HG03060 (cell line): ENCODE data around the gene CFAP77.

Source experiments
- ATAC-seq: cut with Tn5 transposase; IDR thresholded peaks from one replicate; pipeline ENCODE4 v1.9.1; 2021; ENCODE audit warnings: low read depth, moderate number of reproducible peaks; ENCODE audit not compliant: unreplicated experiment

CFAP77 gene

DNA sequence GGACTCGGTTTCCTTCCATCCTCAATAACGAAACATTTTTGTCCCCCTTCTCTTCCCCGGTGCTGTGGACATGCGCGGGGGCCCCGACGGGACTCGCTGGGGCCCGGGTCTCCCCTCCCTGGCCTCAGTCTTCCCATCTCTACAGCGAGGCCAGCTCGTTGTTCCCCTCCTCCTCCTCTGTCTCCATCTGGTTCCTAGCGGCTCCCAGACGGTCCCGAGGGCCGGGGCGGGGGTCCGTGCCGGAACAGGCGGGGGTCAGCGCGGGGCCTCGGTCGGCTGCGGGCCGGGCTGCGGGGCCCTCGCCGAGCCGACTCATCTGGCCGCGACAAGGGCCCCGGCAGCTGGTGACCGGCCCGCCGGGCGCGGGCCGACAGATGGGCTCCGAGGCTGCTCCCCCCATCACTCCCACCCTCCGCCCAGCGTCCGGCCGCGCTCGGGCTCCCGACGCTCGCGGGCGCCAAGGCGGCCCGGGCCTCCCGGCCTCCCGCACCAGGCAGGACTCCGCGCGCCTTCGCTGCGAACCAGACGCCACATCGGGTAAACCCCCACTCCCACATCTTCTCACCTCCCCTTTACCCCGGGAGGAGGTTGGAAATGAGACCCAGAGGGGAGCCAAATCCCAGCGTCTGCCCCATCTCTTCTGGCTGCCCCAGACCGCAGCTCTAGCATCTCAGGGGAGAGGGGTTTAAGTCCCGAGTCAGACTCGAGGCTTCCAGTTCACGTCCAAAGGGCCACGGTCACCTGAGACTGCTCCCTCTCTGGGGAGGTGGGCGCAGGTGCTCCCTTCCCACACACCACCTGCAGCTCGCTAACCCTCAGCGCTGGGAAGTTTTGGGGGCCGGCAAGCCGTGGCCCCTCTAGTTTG is 180.5 kb downstream of the CFAP77 start:
- no peak for ATAC-seq

DNA sequence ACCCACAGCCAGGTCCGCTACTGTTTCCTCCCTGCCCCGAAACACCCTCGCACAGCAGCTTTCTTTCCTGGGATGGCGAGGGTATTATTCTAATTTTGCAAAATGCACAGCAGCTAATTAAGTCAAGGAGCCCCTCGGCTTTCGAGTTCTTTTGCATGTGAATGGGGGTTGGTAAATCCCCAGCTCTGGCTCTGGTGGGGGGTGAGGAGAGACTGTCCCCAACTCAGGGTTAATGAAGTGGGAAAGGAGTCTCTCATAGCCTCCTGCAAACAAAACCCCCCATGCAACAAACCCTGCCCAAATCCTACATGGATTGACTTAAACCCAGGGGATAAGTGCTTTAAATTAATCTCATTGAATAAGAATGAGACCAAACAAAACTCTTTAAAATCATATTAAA is 181.2 kb downstream of the CFAP77 start:
- no peak for ATAC-seq

- no peak for ATAC-seq
Measured at GRCh38 chr9:132591751-132592314, 181.8 kb downstream of the CFAP77 start.

GRCh38 chr9:132592451-132592850 is 182.4 kb downstream of the CFAP77 start:
- ATAC-seq = no peak

DNA sequence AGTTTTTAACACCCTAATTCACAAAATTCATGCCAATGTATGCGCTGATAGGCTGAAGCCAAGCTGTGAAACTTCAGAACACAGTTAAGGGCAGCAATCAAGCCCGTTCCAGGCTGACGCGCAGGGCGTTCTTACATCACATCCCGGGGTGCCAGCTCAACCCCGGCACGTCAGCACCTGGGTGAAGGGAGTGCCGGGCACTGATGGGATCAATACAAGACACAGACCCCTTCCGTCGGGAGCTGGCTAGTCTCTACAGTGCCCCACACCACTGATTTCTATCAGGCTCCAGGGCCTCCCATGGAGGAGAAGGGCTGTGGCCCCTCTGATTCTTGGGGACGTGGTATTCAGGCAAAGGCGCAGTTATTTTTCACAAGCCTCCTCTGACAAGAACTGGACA is 184.4 kb downstream of the CFAP77 start:
- ATAC-seq = no peak

- no peak for ATAC-seq
Measured at GRCh38 chr9:132595319-132595718, 185.3 kb downstream of the CFAP77 start.

- ATAC-seq = no peak
Measured at GRCh38 chr9:132596200-132596599, 186.2 kb downstream of the CFAP77 start.

DNA sequence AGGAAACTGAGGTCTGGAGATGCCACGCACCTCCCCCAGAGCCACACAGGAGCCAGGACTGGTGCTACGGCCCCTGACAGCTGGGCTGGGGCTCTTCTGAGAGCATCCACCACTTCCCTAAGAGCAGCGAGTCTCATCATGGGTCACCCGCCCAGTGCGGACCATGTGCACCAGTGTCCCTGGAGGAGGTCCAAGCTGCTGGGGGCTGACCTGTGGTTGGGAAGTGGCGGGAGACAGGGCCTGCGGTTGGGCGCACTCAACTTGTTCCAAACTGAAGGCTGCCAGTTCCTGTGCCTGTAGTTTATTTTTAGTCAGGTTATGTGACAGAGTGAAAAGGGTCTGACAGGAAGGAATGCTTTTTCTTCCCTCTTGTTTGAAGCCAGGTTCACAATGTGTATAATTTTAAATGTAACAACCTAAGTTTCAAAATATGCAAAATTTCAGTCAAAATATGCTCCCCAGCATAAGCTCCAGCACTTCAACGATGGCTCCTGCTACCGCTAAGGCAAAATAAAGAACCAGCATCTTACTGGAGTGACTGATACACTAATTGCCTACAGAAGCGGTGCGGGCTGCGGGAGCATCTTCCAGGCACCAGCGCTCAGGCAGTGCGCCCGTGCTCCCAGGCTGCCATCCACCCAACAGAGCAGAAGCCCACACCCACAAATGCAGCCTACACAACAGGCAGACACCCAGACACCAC is 187.2 kb downstream of the CFAP77 start:
- ATAC-seq = no peak

DNA sequence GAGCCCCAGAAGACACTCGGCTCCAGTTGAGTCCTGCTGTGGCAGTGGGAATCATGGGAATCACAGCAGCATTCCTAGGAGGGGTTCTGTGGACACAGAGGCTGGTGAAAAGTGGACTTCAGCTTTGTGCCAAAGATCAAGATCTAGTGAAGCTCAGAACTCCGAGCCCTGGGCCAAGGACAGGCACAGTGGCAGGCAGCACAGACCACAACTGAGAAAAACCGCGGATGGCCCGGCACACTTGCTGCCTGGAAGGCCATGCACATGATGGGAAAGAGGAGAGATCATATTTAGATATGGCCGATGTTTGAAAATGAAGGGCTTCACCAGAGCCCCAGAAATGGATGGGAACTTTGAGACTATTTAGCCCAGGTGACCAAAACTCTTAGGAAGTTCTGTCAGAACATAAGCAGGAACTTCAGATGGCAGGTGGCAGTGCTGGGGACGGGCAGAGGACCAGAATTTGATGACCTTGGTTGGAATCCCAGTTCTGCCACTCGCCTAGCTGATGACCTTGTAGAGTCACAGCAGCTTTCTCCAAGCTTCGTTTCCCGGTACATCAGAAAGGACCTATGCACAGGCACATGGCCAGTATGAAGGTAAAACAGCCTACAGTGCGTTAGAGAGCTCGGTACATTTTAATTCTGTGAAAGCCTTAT is 190.4 kb downstream of the CFAP77 start:
- ATAC-seq = no peak

DNA sequence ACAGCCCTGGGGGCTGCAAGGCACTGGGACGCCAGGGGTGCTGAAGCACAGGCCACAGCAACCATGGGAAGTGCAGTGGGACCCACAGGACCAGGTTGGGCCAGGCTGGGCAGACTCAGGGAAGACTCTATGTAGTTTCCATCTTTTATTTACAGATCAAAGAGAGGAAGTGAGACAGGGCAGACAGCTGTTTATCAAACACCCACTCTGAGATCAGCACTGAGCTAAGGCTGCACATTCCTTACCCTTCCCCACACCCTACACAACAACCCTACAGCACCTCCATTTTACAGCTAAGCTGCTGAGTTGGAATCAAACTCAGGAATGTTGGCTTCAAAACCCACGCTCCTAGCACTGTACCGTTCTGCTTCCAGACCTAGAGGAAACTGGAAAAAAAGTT is 192.2 kb downstream of the CFAP77 start:
- ATAC-seq = no peak

DNA sequence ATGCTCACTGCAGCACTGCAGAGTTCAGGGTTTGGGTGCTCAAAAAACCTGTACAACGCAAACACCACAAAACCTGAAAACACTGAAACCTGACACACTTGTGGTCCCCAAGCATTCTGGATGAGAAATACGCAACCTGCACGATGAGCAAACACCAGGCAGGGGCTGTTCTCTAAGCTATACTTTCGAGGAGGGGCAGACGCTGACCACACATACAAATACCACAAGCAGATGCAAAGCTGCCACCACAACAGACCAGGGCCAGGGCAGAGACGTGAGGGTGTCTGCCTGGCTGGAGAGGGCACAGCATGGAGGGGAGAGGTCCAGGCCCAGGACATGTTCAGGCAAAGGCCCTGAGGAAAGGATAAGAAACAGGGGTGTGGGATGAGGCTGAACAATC is 195.4 kb downstream of the CFAP77 start:
- no peak for ATAC-seq

DNA sequence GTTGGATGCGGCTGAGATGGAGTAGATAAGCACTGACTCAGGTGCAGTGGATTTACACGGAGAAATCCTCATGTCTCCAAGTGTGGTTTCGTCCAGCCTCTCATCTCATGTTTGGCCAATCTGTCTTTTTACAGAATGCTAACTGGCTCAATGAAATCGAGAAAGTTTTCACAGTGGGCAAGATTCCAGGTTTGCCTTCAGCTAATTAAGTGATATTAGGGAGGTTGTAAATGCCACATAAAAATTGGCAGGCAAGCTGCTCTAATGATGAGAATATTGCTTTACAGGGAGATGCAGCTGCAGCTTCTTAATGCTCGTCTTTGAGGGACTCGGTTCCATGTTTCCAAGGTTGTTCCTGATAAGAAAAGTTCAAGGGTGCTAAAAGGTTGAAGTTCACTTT is 196.1 kb downstream of the CFAP77 start:
- ATAC-seq = no peak

- ATAC-seq = no peak
Measured at GRCh38 chr9:132609184-132609583, 199.2 kb downstream of the CFAP77 start.

DNA sequence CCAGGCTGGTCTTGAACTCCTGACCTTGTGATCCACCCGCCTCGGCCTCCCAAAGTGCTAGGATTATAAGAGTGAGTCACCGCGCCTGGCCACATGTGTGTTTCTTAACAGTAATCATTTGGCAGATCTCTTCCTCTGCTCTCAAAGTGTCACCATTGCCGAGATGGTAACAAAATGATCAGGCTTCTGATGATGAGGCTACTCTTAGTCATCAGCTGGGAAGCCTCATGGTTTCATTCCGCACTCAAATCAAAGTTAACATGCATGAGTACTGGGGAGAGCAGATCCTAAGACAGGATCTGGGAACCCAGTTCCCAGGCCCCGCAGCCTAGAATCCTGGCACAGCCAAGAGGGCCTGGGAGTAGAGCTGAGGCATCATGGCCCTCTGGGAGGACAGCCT is 199.8 kb downstream of the CFAP77 start:
- ATAC-seq = no peak

DNA sequence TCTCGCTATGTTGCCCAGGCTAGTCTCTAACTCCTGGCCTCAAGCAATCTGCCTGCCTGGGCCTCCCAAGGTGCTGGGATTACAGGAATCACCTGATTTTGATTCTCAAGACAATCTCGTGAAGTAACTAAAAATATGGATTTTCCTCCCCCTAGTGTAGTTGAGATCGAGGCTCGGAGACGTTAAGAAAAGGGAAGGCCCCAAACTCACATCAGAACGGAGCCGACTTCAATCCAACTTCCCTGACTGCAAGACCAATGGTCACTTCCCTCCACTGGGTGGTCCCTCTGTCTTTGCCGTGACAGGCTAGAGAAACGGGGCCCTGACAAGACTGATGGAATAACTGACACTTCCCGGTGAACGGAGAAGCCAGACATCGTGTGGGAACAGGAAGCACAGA is 200.7 kb downstream of the CFAP77 start:
- ATAC-seq = no peak

DNA sequence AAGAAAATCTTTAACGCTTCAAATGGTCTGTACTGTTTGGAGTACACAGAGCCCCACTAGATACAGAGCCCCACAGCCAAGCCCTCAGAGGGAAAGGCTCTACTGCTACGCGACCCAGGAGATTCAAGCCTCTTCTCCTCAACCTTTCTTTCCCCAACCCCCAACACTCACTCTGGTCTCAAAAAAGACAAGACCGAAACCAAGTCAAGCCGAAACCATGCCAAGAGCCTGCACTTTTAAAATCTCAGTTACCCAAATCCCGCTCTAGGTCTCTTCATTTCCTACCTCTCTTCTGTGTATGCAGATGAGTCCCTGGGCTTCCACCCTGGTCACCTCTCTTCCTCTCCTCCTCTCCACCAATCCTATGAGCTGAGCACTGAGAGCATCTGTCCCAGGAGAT is 204.3 kb downstream of the CFAP77 start:
- no peak for ATAC-seq

- ATAC-seq = no peak
Measured at GRCh38 chr9:132615774-132616173, 205.8 kb downstream of the CFAP77 start.

DNA sequence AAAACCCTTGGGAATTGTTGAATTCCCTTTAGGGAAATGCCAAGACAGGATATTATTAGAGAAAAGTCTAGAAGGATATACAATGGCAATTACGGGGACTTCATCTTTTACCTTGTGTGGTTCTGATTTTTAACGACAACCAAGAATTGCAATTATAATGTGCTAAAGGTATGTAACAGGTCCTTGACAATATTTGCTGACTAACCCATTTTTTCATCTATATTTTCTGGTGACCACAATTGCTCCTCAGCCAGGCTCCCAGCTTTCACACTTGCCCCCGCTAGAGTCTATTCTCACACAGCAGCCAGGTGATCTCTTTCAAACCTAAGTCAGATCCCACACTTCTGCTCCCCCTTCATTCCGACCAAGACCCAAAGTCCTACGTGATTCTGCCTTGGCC is 206.7 kb downstream of the CFAP77 start:
- ATAC-seq = no peak

DNA sequence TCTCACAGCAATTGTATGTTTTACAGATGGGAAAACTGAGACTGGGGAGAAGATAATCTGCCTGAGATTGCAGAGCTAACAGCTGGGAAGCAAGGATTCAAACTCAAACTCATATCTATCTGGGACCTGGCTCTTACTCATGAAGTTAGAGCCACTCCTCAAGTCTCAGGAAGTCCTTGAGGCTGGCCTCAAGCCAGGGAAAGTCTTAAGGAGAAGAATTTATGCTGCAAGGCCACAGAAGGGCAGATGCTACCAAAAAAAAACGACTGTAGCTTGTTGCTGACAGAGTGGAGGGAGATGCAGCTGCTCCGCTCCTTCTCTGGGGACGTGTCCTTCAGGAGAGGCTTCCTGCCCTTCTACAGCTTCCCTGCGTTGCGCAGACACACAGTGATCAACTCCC is 212.1 kb downstream of the CFAP77 start:
- no peak for ATAC-seq
